CD4-positive, alpha-beta T cell treated with Interleukin-4 for 4 hours (primary cell): ENCODE results near the gene PSTPIP2.
A peak's percentile ranks its signal among the peaks of the same experiment; 100 is the strongest.
"Not testable (repeated sequence)": the region's sequence is repeated elsewhere in the genome, so short reads cannot be mapped to it uniquely, and the experiment has no call there.

Experiments
- DNase-seq: peaks from one replicate; pipeline ENCODE4 v3.0.0-alpha.2; 2020

PSTPIP2 gene

DNA sequence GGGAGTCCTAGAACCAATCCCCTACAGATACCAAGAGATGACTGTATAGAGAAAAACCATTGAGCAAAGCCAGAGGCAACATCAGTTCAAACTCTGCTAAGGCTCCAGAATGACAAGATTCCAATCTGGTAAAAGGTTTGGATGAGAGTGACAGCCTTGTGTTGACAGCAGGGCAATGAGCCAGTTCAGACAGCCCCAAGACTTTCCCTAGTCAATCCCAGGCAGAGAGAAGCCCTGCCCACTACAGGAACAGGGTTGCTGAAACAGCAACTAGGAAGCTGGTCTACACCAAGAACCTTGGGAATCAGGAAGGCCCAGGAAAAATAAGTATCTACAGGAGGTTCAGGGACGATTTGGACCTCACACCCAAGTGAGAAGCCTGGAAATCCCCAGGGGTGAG, 3.3 kb downstream of the PSTPIP2 start:
- DNase-seq = no peak

DNA sequence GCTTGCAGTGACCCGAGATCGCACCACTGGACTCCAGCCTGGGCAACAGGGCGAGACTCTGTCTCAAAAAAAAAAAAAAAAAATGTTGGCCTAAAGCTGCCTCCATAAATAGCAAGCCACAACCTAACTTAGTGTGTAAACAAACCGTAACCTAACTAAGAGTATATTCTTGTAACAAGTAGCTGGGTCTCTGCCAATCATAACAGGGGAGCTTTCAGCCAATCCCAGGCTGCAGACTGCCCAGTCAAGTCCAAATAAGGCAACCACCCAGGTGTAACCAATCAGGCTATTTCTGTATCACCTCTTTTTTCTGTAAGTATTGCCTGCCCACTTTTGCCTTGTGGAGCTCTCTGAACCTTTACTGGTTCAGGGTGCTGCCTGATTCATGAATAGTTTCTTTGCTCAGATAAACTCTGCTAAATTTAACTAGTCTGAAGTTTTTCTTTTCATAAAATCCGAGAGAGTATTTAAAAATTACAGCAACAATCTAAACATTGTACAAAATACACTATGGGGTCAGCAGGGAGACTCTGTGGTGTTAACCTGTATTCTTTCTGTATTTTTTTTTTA, 4.5 kb downstream of the PSTPIP2 start:
- DNase-seq = no peak

GRCh38 chr18:46062781-46063180, 9.3 kb downstream of the PSTPIP2 start:
- DNase-seq = no peak

- DNase-seq = no peak
These were observed 10.3 kb downstream of the PSTPIP2 start for GRCh38 chr18:46061796-46062195.

GRCh38 chr18:46061387-46061786, 10.7 kb downstream of the PSTPIP2 start:
- no peak for DNase-seq

- no peak for DNase-seq
These were observed 11.7 kb downstream of the PSTPIP2 start for GRCh38 chr18:46060359-46060841.

DNA sequence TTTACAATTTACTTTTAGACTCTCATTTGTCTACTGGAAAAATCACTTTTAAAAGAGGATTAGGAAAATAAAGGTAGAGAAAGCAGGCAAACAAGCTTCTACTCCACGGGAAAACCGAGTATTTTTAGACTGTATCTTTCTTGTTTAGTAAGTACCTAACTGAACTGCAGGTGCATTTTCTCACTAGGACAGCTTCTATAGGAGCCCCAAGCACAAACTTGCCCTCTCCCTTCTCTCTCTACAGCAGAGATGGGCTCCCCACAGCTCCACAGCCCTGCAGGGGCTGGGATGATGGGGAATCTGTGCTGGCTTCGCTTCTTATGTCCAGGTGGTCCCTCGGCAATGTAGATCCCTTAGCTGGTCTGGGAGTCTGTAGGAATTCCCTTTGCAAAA, 16.2 kb downstream of the PSTPIP2 start:
- DNase-seq = no peak

- DNase-seq = peak; percentile 61
These were observed 16.9 kb downstream of the PSTPIP2 start for GRCh38 chr18:46054956-46055837.

DNA sequence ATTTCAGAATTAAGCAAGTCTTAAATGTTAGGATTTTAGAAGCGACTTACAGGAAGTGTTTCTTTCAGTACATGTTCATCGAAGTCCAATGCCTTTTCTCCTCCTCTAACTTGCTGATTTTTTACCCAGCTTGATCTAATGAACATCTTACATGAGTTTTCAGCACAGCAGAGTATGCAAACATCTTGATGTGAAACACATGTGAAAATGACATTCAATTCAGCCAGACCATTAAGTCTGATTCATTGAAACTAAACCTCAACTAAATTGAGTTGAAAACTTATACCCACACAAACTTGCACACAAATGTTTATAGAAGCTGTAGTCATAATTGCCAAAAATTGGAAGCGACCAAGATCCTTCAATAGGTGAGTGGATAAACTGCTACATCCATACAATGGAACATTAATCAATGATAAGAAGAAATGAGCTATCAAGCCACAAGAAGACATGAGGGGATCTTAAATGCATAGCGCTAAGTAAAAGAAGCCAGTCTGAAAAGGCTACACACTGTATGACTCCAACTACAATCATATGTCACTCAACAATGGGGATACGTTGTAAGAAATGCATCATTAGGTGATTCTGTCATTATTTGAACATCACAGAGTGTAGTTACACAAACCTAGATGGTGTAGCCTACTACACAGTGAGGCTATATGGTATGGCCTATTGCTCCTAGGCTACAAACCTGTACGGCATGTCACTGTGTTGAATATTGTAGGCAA, 18.5 kb downstream of the PSTPIP2 start:
- DNase-seq = no peak

GRCh38 chr18:46051731-46052461, 20.2 kb downstream of the PSTPIP2 start:
- no peak for DNase-seq

GRCh38 chr18:46050268-46050667, 21.8 kb downstream of the PSTPIP2 start:
- no peak for DNase-seq

- DNase-seq = no peak
These were observed 23.4 kb downstream of the PSTPIP2 start for GRCh38 chr18:46048641-46049040.

- not testable (repeated sequence) for DNase-seq
These were observed 24.7 kb downstream of the PSTPIP2 start for GRCh38 chr18:46047369-46047768.

- no peak for DNase-seq
These were observed 25.4 kb downstream of the PSTPIP2 start for GRCh38 chr18:46046688-46047087.

DNA sequence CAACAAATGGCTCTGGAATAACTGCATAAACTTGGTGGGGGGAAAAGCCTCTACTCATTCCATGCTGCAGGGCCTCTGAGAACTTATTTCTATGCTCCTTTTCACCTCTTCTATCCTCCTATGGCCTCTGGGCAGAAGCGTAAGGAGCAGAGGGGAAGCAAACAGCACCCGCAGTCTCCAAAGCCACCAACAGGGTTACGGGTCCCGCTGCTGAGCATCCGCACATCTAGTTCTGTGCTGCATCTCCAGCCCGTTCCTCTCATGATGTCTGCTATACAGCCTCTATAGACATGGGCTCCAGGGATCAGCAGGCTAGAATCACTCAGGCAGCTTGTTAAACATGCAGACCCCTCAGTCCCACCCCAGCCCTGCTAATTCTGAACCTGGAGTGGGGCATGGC, 25.9 kb downstream of the PSTPIP2 start:
- DNase-seq = no peak

GRCh38 chr18:46042571-46043123, 29.4 kb downstream of the PSTPIP2 start:
- DNase-seq = peak; percentile 27

- DNase-seq = peak; percentile 19
These were observed 31.3 kb downstream of the PSTPIP2 start for GRCh38 chr18:46040747-46041104.

DNA sequence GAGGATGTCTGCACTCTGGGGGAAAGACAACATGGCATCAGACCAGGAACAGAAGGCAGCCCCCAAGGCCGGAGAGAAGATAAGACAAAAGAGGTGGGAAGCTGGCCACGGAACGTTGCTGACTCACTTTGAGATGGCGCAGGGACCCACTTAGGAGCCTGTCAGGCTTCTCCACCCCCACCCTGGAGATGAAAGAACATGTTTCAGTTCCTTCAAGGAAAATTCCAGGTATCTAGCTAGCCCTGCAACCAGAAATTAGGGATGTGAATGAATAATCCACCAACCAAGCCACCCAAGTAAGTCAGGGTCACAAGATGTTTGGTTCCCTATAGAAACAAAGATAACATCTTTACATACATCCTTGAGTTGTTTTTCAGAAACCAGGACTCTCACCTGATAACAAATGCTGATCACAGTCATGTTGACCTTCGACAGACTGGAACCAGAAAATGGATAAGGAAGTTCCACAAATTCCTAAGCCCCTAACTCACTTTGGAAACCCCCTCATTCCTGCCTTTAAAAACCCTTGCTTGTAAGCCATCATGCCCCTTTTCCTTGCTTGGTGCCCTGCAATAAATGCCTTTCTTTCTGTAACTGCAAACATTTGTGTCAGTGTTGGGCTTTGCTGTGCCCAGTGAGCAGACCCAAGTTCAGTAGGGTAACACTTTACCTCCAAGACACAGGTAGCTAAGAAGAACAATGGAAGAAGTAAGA, 31.9 kb downstream of the PSTPIP2 start:
- no peak for DNase-seq

DNA sequence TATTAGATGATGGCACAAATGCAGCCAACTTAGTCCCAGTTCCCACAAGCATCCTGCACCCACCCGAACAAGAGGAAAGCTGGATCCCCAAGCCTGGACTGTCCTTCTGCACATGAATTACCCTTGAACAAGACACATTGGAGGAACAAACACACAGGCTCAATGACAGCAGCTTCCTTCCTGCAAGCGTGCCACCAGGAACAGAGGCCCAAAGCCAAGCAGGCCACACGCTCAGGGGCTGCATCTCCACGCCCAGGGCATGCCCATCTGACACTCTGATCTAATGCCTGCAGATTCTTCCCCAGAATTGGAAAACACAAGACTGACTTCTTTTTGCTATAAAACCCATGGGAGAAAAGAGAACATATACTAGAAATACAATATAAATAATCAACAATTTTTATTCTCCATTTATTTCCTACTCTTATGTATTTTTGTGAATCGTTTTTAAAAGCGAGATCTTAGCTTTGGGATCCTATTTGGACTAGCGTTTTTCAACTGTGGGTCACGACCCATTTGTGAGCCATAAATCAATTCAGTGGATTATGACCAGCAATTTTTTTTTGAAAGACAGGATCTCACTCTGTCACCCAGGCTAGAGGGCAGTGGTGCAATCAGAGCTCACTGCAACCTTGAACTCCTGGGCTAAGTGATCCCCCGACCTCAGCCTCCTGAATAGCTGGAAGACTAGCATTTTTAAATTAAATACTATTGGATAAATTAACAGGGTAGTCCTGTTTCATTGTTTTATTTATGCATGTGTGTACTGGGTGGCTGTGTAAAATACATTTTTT, 34.4 kb downstream of the PSTPIP2 start:
- DNase-seq = no peak

DNA sequence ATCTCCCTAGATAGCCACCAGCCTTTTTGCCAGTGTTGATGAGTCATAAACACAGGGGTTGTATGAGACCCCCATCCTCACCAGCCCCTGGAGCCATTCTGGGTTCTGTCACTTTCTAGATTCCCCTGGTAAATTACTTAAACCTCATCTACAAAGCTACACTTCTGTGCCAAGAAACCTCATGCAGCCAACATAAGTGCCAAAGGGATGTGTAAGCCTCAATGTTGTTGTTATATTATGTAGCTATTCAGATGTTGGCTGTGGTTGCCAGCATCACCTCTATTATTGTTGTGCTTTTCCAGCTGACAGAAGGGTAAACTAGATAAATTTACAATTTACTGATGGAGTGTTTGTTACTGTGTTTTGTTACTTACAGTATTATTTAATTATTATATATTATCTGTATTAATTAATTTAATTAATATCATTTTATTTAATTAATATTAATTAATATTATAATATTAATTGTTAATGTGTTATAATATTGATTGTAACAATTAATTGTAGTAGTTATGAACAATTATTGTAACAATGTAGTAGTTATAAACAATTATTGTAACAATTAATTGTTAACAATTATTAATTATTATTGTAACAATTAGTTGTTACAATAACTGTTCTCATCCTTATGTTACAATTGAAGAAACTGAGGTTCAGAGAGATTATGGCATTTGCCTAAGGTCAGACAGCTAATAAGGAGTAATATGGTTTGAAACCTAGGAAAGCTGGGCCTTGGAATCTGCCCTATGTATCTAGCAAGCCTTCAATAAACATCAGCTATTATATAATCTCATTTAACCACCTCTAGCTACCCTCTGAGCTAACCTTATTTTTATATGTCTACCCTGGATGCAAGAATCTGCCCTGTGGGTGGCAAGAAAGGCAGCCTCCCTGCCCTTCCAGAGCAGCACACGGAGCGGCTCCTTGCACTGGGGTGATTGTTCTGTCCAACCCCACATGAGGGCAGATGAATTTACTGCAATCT, 36.1 kb downstream of the PSTPIP2 start:
- DNase-seq = no peak
